Chondrocyte (in vitro differentiated cells): ENCODE data around the gene CAP2. TPM values are rescaled to one million over a fixed set of nuclear protein-coding genes. Genes with fewer than 3 reads are reported as not detected.

Source experiments
- DNase-seq: peaks from one replicate; pipeline ENCODE4 v3.0.0; 2021; ENCODE audit warnings: mixed read lengths, low spot score
- H3K27ac Mint-ChIP-seq: one replicate; pipeline ENCODE4 v1.8.0; 2021; ENCODE audit warnings: mild to moderate bottlenecking, moderate library complexity, mixed read lengths; ENCODE audit not compliant: unreplicated experiment
- H3K27me3 Mint-ChIP-seq: 2 replicates; pipeline ENCODE4 v1.8.0; 2021; ENCODE audit warnings: low read depth, mixed read lengths
- H3K36me3 Mint-ChIP-seq: 2 replicates; pipeline ENCODE4 v1.8.0; 2021; ENCODE audit warnings: low read depth, mixed read lengths
- H3K4me1 Mint-ChIP-seq: 2 replicates; pipeline ENCODE4 v1.8.0; 2021; ENCODE audit warnings: low read depth, mild to moderate bottlenecking, mixed read lengths
- H3K4me3 Mint-ChIP-seq: one replicate; pipeline ENCODE4 v1.8.0; 2021; ENCODE audit warnings: mild to moderate bottlenecking, moderate library complexity, mixed read lengths; ENCODE audit not compliant: unreplicated experiment
- H3K9me3 Mint-ChIP-seq: 2 replicates; pipeline ENCODE4 v1.8.0; 2021; ENCODE audit warnings: low read depth, mixed read lengths
- total RNA-seq: library from RNA; stranded (reverse); gene quantifications from 3 replicates; pipeline ENCODE4 v1.2.1, GENCODE V29; 2021
- TF ChIP-seq, protein P1 (sequence below): fragments of 200-600 bp; sonication (generic); IDR thresholded peaks from 2 replicates; pipeline ENCODE4 v1.5.0; 2021; ENCODE audit warnings: antibody characterized with exemption, mild to moderate bottlenecking, moderate library complexity

CAP2 gene
- total RNA-seq, 1 donor from 2014 or later = 90.4 TPM

DNA sequence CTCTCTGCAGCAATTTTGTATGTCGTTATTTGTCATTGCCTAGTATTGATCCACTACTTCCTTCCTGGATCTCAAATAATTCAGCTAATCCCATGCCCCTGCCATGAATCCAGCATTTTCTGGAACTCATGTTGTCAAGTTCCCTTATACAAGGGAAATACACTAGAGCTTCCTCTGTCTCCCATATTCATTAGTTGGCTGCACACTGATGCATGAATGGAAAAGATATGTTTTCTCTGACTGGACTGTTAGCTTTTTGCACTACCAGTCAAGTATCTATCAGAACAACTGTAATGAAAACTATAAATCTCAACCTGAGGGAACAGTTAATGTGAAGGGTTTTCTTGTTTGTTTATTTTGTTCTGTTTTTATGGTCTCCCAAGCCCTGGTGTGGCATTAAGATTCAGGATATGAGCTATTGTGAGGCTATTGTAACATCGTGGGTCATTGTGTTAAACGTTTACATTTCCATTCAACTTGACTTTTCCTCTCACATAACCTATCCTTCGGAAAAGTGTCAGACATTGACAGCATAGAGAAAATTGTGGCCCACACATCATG lies 104.2 kb downstream of the CAP2 start:
- TF ChIP-seq, protein P1, sequence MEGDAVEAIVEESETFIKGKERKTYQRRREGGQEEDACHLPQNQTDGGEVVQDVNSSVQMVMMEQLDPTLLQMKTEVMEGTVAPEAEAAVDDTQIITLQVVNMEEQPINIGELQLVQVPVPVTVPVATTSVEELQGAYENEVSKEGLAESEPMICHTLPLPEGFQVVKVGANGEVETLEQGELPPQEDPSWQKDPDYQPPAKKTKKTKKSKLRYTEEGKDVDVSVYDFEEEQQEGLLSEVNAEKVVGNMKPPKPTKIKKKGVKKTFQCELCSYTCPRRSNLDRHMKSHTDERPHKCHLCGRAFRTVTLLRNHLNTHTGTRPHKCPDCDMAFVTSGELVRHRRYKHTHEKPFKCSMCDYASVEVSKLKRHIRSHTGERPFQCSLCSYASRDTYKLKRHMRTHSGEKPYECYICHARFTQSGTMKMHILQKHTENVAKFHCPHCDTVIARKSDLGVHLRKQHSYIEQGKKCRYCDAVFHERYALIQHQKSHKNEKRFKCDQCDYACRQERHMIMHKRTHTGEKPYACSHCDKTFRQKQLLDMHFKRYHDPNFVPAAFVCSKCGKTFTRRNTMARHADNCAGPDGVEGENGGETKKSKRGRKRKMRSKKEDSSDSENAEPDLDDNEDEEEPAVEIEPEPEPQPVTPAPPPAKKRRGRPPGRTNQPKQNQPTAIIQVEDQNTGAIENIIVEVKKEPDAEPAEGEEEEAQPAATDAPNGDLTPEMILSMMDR = no peak
- H3K9me3 Mint-ChIP-seq = no peaks in the 10 kb centered on the region
- H3K4me1 Mint-ChIP-seq = peaks cover 34% of the 10 kb centered on the region
- peaks cover 2% of the 10 kb centered on the region for H3K36me3 Mint-ChIP-seq
- no peak overlapping the region for H3K27ac Mint-ChIP-seq
- H3K4me3 Mint-ChIP-seq = no peak overlapping the region
- H3K27me3 Mint-ChIP-seq = no peaks in the 10 kb centered on the region
- DNase-seq = no peak

DNA sequence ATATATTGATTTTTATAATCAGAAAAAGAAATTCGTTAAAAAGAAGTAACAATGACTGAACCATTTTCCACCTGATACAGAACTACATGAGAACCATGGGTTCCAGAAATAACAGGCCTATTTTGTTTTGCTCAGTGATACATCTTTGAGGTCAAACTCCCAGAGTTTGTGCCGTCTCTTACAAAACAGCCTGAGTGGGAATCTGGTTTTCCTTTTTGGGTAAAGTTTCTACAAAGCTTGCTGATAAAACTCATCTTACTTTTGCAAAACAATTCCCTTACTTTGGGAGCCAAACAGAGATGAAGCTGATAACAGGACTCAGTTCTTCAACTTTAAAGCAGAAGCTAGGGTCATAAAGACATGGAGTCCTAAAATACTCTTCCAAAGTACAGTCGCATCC lies 108.0 kb downstream of the CAP2 start:
- DNase-seq = no peak
- Mint-ChIP-seq H3K36me3 (peaks cover 6% of the 10 kb centered on the region), H3K4me3 (no peak overlapping the region), H3K27me3 (no peaks in the 10 kb centered on the region), H3K4me1 (peaks cover 16% of the 10 kb centered on the region), H3K9me3 (peaks cover 2% of the 10 kb centered on the region), H3K27ac (no peak overlapping the region)
- TF ChIP-seq, protein P1 = no peak

DNA sequence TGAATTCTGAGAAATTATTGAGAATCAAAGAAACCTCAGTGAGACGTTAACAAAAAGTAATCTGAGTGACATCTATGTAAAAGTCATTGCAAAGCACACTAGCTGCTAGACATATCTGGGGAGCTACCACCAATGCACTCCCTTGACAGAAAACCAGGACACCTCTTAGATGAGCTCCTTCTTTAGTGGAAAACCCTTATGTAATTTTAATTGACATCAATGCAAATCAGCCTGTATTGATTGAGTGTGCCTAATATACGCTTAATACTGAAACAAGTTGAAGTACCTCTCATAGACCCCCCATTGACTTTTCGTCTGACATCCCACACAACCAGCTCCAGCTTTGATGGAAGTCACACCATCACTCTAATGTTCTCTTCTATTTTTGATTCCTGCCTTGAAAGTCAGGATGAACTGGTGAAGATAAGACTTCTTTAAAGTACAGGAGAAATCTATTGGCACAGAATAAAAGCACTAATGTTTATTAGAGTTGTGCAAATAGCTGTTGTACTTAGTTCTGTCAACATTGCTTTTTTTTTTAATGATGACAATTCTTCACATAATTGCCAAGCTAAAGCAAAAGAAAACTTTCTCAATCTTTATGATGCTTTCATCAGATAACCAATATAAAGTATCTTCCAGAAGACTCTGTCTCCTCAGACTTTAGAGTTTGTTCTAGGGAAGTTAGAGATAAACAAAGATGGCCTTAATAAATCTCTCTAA lies 108.7 kb downstream of the CAP2 start:
- Mint-ChIP-seq H3K27me3 (no peaks in the 10 kb centered on the region), H3K36me3 (peaks cover 9% of the 10 kb centered on the region), H3K27ac (no peak overlapping the region), H3K9me3 (peaks cover 2% of the 10 kb centered on the region), H3K4me1 (peaks cover 16% of the 10 kb centered on the region), H3K4me3 (no peak overlapping the region)
- TF ChIP-seq, protein P1 = no peak
- no peak for DNase-seq

DNA sequence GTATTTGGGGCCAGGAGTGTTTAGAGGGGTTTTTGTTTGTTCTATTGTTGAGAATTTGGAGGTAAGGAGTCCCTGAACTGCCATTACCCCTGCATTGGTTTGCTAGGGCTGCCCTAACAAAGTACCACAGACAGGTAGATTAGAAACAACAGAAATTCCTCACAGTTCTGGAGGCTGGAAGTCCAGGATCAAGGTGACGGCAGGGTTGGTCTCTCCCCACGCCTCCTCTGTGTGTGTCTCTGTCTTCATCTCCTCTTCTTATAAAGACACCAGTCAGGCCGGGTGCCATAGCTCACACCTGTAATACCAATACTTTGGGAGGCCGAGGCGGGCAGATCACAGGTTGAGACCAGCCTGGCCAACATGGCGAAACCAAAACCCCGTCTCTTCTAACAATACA lies 109.7 kb downstream of the CAP2 start:
- DNase-seq = no peak
- Mint-ChIP-seq H3K4me3 (no peak overlapping the region), H3K4me1 (peaks cover 16% of the 10 kb centered on the region), H3K36me3 (peaks cover 17% of the 10 kb centered on the region), H3K27ac (no peak overlapping the region), H3K9me3 (peaks cover 2% of the 10 kb centered on the region), H3K27me3 (no peaks in the 10 kb centered on the region)
- TF ChIP-seq, protein P1 = no peak

DNA sequence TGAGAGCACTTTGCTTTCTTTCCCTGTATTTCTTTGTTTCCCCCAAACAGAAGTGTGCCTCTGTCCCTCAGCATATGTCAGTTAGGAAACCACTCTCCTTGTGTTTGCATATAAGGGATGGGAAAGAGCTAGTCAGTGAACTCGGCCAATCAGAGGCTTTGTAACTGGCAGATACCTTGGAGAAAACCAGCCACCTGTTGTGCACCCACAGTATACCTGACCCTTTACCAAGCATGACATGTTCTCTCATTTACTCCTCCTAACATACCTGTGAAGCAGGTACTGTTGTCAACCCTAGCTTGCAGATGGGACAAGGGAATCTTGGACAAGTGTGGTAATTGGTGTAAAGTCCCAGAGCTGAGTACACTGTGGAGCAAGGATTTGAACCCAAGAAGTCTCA lies 110.6 kb downstream of the CAP2 start:
- peak overlapping the region; percentile 2 for H3K27ac Mint-ChIP-seq
- H3K36me3 Mint-ChIP-seq = peaks cover 23% of the 10 kb centered on the region
- peaks cover 16% of the 10 kb centered on the region for H3K4me1 Mint-ChIP-seq

More for the DNA sequence above, 110.6 kb downstream of the CAP2 start:
- H3K27me3 Mint-ChIP-seq = no peaks in the 10 kb centered on the region
- TF ChIP-seq, protein P1 = no peak
- peaks cover 2% of the 10 kb centered on the region for H3K9me3 Mint-ChIP-seq
- H3K4me3 Mint-ChIP-seq = no peak overlapping the region
- DNase-seq = no peak
